Neural cell (in vitro differentiated cells): Measurements from ENCODE around the gene ARSD.

Experiments
- POLR2AphosphoS5 ChIP-seq: IDR thresholded peaks from 2 replicates; pipeline ENCODE4 v1.6.1; 2012
- RAD21 ChIP-seq: fragments of 450-650 bp; conservative IDR thresholded peaks from 2 replicates; pipeline ENCODE4 v1.6.1; 2014; ENCODE audit warnings: antibody characterized with exemption, mild to moderate bottlenecking, moderate library complexity
- TF ChIP-seq, protein P1 (sequence below): fragments of 450-650 bp; IDR thresholded peaks from 2 replicates; pipeline ENCODE4 v1.5.1; 2014; ENCODE audit warnings: antibody characterized with exemption, mild to moderate bottlenecking, moderate library complexity; ENCODE audit not compliant: poor library complexity, severe bottlenecking
- TF ChIP-seq, protein P2 (sequence below): IDR thresholded peaks from 2 replicates; pipeline ENCODE4 v1.6.1; 2012; ENCODE audit warnings: borderline replicate concordance

DNA sequence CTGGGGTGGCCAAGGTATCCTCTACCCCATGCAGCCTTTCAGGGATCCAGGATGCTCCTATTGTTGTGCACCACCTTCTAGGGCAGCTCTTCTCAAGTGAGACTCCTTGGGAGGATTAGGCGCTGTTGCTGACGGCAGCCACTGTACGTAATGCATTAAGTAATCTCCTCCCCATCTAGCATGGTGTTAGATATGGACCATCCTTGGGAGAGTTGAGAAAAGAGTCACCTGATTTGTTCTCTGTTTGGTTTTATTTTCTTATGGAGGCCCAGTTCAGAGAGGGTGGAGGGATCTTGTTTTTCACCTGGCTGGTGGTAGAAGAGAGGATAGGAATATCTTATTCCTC, 54.0 kb downstream of the ARSD start:
- TF ChIP-seq POLR2AphosphoS5 (no peak), RAD21 (no peak)
- TF ChIP-seq, protein P1, sequence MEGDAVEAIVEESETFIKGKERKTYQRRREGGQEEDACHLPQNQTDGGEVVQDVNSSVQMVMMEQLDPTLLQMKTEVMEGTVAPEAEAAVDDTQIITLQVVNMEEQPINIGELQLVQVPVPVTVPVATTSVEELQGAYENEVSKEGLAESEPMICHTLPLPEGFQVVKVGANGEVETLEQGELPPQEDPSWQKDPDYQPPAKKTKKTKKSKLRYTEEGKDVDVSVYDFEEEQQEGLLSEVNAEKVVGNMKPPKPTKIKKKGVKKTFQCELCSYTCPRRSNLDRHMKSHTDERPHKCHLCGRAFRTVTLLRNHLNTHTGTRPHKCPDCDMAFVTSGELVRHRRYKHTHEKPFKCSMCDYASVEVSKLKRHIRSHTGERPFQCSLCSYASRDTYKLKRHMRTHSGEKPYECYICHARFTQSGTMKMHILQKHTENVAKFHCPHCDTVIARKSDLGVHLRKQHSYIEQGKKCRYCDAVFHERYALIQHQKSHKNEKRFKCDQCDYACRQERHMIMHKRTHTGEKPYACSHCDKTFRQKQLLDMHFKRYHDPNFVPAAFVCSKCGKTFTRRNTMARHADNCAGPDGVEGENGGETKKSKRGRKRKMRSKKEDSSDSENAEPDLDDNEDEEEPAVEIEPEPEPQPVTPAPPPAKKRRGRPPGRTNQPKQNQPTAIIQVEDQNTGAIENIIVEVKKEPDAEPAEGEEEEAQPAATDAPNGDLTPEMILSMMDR = no peak
- TF ChIP-seq, protein P2, sequence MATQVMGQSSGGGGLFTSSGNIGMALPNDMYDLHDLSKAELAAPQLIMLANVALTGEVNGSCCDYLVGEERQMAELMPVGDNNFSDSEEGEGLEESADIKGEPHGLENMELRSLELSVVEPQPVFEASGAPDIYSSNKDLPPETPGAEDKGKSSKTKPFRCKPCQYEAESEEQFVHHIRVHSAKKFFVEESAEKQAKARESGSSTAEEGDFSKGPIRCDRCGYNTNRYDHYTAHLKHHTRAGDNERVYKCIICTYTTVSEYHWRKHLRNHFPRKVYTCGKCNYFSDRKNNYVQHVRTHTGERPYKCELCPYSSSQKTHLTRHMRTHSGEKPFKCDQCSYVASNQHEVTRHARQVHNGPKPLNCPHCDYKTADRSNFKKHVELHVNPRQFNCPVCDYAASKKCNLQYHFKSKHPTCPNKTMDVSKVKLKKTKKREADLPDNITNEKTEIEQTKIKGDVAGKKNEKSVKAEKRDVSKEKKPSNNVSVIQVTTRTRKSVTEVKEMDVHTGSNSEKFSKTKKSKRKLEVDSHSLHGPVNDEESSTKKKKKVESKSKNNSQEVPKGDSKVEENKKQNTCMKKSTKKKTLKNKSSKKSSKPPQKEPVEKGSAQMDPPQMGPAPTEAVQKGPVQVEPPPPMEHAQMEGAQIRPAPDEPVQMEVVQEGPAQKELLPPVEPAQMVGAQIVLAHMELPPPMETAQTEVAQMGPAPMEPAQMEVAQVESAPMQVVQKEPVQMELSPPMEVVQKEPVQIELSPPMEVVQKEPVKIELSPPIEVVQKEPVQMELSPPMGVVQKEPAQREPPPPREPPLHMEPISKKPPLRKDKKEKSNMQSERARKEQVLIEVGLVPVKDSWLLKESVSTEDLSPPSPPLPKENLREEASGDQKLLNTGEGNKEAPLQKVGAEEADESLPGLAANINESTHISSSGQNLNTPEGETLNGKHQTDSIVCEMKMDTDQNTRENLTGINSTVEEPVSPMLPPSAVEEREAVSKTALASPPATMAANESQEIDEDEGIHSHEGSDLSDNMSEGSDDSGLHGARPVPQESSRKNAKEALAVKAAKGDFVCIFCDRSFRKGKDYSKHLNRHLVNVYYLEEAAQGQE = no peak
